Measurements from ENCODE around the gene FAM234A.
A peak's percentile ranks its signal among the peaks of the same experiment; 100 is the strongest.

The FAM234A gene

DNA sequence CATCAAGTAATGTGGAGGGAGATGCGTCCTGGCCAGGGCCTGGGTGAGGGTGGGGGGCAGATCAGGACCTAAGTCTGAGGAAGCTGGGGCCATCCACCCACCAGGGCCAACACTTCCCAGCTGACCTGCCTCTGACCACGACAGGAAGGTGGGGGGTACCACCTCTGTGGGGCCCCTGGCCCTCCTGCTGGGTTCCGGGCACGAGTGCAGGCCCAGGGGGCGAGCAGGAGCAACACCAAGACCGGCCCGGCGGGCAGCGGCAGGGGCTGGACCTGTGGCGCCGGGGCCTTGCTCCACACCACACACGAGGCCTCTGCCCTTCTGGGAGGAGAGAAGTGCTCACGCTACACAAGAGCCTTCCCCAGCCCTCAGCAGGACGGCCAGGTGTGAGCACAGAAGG lies 61.7 kb downstream of the FAM234A start:
- no peak overlapping the region for H3K4me3 ChIP-seq (ENCODE audit: low read length)
- DNase-seq (ENCODE audit: low read depth): no peak
- TF ChIP-seq, protein P1, sequence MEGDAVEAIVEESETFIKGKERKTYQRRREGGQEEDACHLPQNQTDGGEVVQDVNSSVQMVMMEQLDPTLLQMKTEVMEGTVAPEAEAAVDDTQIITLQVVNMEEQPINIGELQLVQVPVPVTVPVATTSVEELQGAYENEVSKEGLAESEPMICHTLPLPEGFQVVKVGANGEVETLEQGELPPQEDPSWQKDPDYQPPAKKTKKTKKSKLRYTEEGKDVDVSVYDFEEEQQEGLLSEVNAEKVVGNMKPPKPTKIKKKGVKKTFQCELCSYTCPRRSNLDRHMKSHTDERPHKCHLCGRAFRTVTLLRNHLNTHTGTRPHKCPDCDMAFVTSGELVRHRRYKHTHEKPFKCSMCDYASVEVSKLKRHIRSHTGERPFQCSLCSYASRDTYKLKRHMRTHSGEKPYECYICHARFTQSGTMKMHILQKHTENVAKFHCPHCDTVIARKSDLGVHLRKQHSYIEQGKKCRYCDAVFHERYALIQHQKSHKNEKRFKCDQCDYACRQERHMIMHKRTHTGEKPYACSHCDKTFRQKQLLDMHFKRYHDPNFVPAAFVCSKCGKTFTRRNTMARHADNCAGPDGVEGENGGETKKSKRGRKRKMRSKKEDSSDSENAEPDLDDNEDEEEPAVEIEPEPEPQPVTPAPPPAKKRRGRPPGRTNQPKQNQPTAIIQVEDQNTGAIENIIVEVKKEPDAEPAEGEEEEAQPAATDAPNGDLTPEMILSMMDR (conservative IDR thresholded peaks at IDR 0.05; ENCODE audit: low read length): no peak

DNA sequence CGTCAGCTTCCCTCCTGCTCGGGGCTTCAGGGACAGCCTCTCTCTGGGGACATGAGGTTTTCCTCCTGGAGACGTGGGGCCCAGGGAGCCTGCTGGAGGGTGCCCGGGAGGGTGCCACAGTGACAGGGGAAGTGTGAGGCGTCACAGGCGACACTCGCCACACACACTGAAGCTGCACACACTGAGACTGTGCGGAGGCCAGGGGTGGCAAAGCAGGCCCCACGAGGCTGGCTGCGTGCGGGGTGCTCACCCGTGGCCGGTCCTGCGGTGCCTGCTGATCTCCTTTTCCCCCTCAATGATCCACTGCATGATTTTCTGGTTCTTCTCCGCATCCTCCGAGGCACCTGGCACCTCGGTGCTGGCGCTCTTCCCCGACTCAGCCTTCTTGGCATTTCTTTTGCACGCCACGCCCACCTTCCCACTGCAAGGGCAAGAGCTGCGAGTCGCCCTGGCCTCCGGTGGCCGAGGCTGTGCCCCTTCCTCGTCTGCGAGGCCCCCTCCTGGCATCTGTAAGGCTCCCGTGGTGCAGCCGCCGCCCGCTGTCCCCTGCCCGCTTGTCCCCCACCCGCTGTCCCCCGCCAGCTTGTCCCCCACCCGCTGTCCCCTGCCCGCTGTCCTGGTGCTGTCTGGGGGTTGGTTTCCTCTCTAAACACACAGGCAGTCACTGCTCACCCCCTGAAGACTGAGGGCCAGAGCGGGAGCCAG lies 62.3 kb downstream of the FAM234A start:
- TF ChIP-seq, protein P1 (conservative IDR thresholded peaks at IDR 0.05; ENCODE audit: low read length): no peak
- DNase-seq (ENCODE audit: low read depth): no peak
- H3K4me3 ChIP-seq (ENCODE audit: low read length): no peak overlapping the region

DNA sequence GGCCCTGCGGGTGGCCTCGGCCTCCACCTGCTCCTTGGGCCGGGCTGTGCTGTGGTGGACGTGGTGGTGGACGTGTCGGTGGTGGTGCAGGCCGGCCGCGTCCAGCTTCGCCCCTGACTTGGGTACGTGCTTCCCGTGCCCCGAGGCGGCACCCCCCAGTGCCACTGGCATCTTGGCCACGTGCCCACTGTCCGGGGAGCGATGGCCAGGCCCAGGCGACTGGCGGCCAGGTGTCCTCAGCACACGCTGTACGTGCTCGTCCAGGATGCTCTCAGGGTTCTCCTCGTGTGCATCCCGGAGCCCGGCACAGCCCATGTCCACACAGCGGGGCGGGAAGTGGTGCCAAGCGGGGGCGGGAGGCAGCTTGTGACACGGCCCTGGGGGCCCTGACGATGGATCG lies 63.2 kb downstream of the FAM234A start:
- DNase-seq (ENCODE audit: low read depth): no peak
- TF ChIP-seq, protein P1 (conservative IDR thresholded peaks at IDR 0.05; ENCODE audit: low read length): no peak
- H3K4me3 ChIP-seq (ENCODE audit: low read length): no peak overlapping the region

DNA sequence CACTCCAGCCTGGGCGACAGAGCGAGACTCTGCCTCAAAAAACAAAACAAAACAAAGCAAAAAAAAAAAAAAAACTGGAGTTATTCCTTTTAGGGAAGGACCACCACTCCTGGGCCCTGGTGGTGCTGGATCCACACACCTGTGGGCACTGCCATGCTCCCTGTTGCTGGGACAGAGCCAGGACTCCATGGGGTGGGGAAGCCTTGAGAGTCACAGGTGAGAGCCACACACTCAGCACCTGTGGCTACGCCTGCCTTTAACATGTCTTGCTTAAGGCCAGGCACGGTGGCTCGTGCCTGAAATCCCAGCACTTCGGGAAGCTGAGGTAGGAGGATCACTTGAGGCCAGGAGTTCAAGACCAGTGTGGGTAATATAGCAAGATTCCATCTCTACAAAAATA lies 66.6 kb downstream of the FAM234A start:
- no peak overlapping the region for H3K4me3 ChIP-seq (ENCODE audit: low read length)
- no peak for DNase-seq (ENCODE audit: low read depth)
- TF ChIP-seq, protein P1 (conservative IDR thresholded peaks at IDR 0.05; ENCODE audit: low read length): no peak

DNA sequence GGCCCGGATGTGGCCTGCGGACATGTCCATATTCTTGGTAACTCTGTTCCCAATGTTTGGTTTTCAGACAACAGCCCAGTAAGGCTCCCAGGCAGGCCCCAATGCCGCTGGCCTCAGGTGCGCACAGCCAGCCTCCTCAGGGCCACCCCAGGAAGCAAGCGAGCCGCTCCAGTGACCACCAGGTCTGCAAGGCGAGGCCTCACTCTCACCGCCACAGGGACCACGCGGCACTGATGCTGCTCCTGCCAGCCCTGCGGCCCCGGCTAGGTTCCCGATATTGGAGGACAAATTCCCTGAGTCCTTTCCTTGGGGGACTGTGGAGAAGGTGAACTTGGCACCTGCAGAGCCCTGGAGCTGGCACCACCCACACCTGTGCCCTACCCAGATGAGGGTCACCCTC lies 67.3 kb downstream of the FAM234A start:
- H3K4me3 ChIP-seq (ENCODE audit: low read length): no peak overlapping the region
- TF ChIP-seq, protein P1 (conservative IDR thresholded peaks at IDR 0.05; ENCODE audit: low read length): no peak
- DNase-seq (ENCODE audit: low read depth): no peak

DNA sequence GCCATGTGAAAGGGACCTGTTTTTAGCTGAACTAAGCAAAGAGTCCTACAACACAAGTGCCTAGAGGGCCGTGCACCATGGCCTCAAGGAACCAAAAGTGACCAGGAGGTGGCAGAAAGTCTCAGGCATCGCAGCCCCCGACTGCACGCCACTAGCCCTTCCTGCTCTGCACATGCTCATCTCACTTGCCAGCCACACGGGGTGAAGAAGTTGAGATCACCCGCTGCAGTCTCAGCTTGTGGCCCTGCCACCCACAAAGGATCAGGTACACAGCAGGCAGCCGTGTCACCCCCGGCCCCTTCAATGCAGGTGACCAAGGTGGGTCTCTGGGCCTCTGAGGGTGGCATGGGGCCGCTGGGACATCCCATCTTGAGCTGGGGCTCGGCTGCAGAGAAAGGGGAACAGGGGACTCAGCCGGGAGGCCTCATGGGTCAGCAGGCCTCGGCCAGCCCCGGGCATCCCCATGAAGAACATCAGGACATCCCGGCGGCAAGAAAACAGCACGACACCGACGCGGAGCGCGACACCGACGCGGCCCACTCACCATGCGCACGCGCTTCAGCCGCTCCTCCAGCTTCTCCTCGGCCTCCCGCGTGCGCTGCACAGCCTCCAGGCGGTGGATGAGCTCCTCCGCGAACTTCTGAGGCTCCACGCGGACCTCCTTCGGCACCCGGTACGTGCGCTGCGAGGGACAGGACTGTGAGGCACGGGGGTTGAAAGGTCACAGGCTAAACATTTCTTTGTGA lies 69.3 kb downstream of the FAM234A start:
- DNase-seq (ENCODE audit: low read depth): peak; percentile 7
- TF ChIP-seq, protein P1 (conservative IDR thresholded peaks at IDR 0.05; ENCODE audit: low read length): no peak
- H3K4me3 ChIP-seq (ENCODE audit: low read length): no peak overlapping the region

All from AG10803 (cell line).